ENCODE data around the gene SEC22A. TPM values are rescaled to one million over a fixed set of nuclear protein-coding genes. Genes with fewer than 3 reads are reported as not detected.

The SEC22A gene
- total and polyA plus RNA-seq, 2 of the 8 experiments (the other 6 are each of a cell fraction or from before 2014, with no cell fraction given), result 10.6 to 17.1 TPM

DNA sequence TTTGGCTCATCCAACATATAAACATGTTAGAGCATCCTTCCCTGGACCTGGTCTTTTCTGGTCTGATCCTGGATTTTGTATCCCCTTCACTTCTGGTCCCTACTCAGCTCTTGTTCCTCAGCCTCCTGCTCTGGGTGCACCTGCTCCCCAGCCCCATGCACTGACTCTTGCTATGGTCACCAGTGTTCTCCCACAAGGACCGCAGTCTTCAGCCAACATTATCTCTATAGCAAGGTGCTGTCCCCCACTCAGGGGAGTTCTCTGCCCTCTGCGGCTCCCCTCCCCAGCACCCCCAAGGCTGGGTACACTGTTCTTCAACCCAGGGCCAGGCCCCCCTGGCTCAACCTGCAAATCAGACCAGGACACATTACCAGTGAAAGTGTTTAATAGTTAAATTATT, 80.2 kb downstream of the SEC22A start:
- no peak for FAIRE-seq
- ChIA-PET POLR2A (ENCODE audit: partially characterized antibody) (interaction anchor here (0.8 to 2.8 kb wide), 5 partner anchors 9 to 40 kb away, joined by 3 to 11 read pairs (median 3); no protein-coding TSS in a partner anchor), CTCF (ENCODE audit: partially characterized antibody) (interaction anchor here (0.6 to 4.0 kb wide), 17 partner anchors 9 to 158 kb away, joined by 3 to 15 read pairs (median 4); partner anchors contain the start of gene SEC22A)
- no peak overlapping the region for H4K8ac ChIP-seq (ENCODE audit: extremely low read depth, insufficient read depth, low read length)
- peaks cover 2 to 18% of the 10 kb centered on the region in 2 experiments for H4K20me1 ChIP-seq (replicated peaks in 1 of 2; ENCODE audit: control insufficient read depth in 1 of 2, insufficient read depth in 2 of 2, low read length in 2 of 2)
- H3K23ac ChIP-seq (ENCODE audit: insufficient read length), result no peak overlapping the region
- no peak overlapping the region for H3K4me3 ChIP-seq (ENCODE audit: extremely low read depth in 1 of 4, insufficient read depth in 2 of 4, low read depth in 3 of 4, low read length in 4 of 4)
- no peak overlapping the region for H3K27ac ChIP-seq (ENCODE audit: low read depth, low read length)
- H3K4ac ChIP-seq (replicated peaks; ENCODE audit: insufficient read length, low read depth, low read length), result no peak overlapping the region
- no peaks in the 10 kb centered on the region for H3K9me3 ChIP-seq (ENCODE audit: insufficient read depth in 2 of 2, low read depth in 1 of 2, low read length in 1 of 2)
- no peak overlapping the region for H2AK5ac ChIP-seq (ENCODE audit: low read depth, low read length)
- no peak overlapping the region for H2AFZ ChIP-seq (ENCODE audit: low read length)
- no peak overlapping the region for H4K91ac ChIP-seq (replicated peaks; ENCODE audit: insufficient read length, low read length)
- H2BK12ac ChIP-seq (ENCODE audit: low read depth, low read length), result no peak overlapping the region
- no peaks in the 10 kb centered on the region for H3K79me2 ChIP-seq (ENCODE audit: control insufficient read depth in 1 of 2, insufficient read depth in 2 of 2, low read length in 2 of 2)
- H3K56ac ChIP-seq (replicated peaks; ENCODE audit: insufficient read length, low read depth, low read length), result no peak overlapping the region
- H4K5ac ChIP-seq (ENCODE audit: insufficient read length, low read depth, low read length), result no peak overlapping the region
- H3K23me2 ChIP-seq (ENCODE audit: low read depth, low read length), result no peaks in the 10 kb centered on the region
- no peak overlapping the region for H3K4me2 ChIP-seq (ENCODE audit: insufficient read depth in 1 of 2, low read depth in 2 of 2, low read length in 2 of 2)
- H3K4me1 ChIP-seq (replicated peaks in 1 of 4; ENCODE audit: control insufficient read depth in 3 of 4, insufficient read depth in 4 of 4, low read length in 3 of 4), result peaks cover 0 to 10% (median 3%) of the 10 kb centered on the region in 4 experiments; a peak in 5 of 7 replicates
- no peak overlapping the region for H2BK20ac ChIP-seq (ENCODE audit: low read length)
- no peak overlapping the region for H3K14ac ChIP-seq (ENCODE audit: insufficient read length)
- no peaks in the 10 kb centered on the region for H3K27me3 ChIP-seq (replicated peaks in 1 of 4; ENCODE audit: control insufficient read depth in 3 of 4, extremely low read depth in 1 of 4, insufficient read depth in 3 of 4, low read length in 3 of 4)
- H2BK120ac ChIP-seq (replicated peaks; ENCODE audit: low read depth, low read length), result no peak overlapping the region
- H3K36me3 ChIP-seq (ENCODE audit: control insufficient read depth in 2 of 4, insufficient read depth in 4 of 4, low read length in 3 of 4), result peaks cover 2 to 24% (median 11%) of the 10 kb centered on the region in 4 experiments; a peak in 5 of 8 replicates
- H3K18ac ChIP-seq (ENCODE audit: extremely low read depth, low read length), result no peak overlapping the region
- DNase-seq (ENCODE audit: low read depth in 1 of 2, low spot score in 2 of 2), result no peak
- WGBS, 2 experiments (ENCODE audit: extremely low coverage in 1 of 2, insufficient coverage in 1 of 2, insufficient read length in 1 of 2, insufficient replicate concordance in 2 of 2, low coverage in 1 of 2, low lambda C conversion rate in 2 of 2, missing lambda C conversion rate in 1 of 2), result 95% methylated on average over 2 of the region's 2 CpGs; no CpG with 5 or more reads in 1 of the 2 experiments
- H3K9ac ChIP-seq (replicated peaks in 1 of 4; ENCODE audit: extremely low read depth in 1 of 4, low read depth in 3 of 4, low read length in 3 of 4), result no peak overlapping the region
- no peak overlapping the region for H2BK5ac ChIP-seq (ENCODE audit: low read depth, low read length)
- no peak overlapping the region for H2BK15ac ChIP-seq (ENCODE audit: low read length)
- no peaks in the 10 kb centered on the region for H3K79me1 ChIP-seq (ENCODE audit: low read depth, low read length)
- TF ChIP-seq, protein P1, sequence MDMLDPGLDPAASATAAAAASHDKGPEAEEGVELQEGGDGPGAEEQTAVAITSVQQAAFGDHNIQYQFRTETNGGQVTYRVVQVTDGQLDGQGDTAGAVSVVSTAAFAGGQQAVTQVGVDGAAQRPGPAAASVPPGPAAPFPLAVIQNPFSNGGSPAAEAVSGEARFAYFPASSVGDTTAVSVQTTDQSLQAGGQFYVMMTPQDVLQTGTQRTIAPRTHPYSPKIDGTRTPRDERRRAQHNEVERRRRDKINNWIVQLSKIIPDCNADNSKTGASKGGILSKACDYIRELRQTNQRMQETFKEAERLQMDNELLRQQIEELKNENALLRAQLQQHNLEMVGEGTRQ (IDR thresholded peaks at IDR 0.05; ENCODE audit: low read length), result no peak
